ENCODE results near the gene ZNF280C.

- TF ChIP-seq CTCF (conservative IDR thresholded peaks at IDR 0.05; ENCODE audit: low read depth, low read length) (no peak), EZH2 (IDR thresholded peaks at IDR 0.05; ENCODE audit: borderline replicate concordance, low read depth, low read length, poor library complexity, severe bottlenecking) (no peak)
Observed at GRCh38 chrX:130173190-130173895, 95.4 kb downstream of the ZNF280C start.
